ENCODE data around the gene CPHXL.

DNA sequence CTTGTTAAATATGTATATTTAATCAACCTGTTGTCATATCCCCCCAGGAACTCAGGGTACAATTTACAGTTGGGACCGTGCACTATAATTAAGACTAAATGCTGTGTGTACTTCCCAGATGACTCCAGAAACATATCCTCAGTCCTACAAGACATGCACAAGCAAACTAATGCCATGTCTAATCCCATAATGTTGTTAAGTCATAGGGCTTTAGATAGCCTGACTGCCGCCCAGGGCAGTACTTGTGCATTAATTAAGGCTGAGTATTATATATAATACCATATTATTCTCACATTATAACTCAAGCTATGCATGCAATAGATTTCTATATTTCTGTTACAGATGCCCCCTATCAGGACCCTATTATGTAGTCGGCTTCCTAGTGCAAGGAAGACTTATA lies 20.1 kb upstream of the CPHXL start:
- no peak for TF ChIP-seq GATA2 (IDR thresholded peaks at IDR 0.05; ENCODE audit: low read depth, low read length)
- TF ChIP-seq GATA3 (IDR thresholded peaks at IDR 0.05; ENCODE audit: low read depth, low read length): no peak

All from SH-SY5Y (cell line).